NCI-H524 (cell line): Measurements from ENCODE around the gene AHCYL2.
"Not testable (repeated sequence)": the region's sequence is repeated elsewhere in the genome, so short reads cannot be mapped to it uniquely, and the experiment has no call there.

Experiments
- DNase-seq, 2 experiments: peaks; one replicate each; lab custom pipeline; 2025; lab: John Stamatoyannopoulos, UW

AHCYL2 gene

DNA sequence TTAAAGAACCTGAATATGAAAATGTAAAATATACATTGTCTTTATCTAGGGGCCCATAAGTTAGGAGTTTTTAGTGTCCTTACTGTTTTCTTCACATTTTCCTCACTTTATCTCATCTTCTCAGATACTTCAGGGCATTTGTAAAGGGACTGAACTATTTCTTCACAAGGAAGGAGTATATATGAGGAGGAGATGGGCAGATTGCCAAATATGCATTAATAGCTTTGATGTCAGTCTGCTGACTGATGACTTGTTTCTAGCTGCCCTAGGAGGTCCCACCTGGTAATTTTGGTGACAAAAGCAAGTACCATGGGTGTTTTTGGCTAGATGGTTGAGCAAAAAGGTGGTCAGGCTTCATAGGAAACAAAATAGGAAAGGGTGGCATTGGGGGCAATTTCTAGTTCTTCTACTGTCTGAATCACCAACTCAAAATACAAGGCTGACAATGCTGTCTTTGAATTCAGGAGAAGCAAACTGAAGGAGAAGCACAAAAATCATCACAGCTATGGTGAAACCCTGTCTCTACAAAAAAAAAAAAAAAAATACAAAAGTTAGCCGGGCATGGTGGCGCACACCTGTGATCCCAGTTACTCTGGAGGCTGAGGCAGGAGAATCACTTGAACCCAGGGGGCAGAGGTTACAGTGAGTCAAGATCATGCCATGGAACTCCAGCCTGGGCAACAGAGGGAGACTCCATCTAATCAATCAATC is 199.0 kb downstream of the AHCYL2 start:
- no peak for DNase-seq

DNA sequence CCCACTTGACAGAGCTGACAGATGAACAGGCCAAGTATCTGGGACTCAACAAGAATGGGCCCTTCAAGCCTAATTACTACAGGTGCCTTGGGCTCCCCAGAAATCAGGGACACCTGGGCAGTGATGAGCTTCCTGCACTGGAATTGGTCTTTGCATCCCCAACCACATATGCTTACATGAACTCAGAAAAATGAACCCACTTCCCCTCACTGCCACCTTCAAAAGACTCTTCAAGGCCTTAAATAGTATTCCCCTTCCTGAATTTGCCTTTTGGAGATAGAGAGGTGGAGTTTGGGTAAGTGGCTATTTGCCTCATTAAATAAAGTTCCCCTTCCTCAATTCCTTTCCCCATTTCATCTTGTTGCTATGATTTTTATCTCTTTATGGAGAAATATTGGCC is 201.7 kb downstream of the AHCYL2 start:
- no peak for DNase-seq

DNA sequence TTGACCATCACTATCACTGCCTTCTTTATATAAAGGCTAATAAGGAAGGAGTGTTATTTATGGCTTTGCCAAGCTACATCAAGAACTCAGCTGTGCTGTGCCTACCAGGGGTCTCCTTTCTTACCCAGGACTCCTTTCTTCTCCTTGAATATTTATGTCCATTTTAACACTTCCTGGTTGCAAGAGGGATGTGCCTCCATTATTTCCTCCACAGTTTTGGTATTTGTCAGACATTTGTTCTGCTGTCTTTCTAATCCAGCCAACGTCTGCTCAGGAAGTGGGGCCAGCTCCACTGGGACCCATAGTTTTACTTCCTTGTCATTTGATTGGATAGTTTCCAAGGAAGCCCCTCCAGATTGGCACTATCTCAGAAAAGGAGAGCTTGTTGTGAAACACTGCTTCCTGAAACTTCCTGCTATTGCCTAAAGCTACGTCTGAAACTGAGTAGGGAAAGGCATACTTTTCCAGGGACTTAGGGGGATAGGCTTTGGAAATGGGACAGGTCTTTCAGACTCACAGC is 202.8 kb downstream of the AHCYL2 start:
- DNase-seq: no peak

DNA sequence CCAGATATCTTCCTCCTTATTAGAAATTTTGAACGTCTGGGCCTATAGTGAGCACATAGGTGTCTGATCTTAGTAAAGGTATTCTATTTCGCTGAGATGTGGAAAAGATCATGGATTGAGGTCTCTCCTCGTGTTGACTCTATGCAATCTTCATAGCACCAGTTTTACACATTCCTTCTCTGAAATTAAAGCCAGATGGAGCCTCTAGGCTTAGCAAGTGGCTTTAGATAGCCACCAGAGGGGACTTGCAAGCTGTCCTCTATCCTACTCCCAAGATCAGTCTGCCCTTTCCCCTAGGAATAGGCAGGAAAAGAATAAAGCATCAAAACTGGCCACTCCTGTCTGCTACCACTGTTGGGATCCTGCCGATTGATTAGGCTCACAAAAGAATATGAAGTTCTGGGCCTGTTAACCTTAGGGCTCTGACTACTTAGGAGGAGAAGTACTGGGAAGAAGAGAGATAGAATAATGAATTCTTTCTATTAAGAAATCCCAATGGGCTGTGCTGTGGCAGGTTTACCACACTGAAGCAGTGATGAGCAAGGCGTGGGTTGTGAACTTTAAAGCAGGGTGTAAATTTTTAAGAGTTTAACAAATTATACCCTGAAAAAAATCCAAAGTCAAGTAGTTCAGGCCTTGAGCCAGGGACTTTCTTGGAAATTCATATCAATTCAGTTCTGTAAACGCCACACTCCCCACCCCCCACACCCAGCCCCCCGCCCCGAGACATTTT is 207.2 kb downstream of the AHCYL2 start:
- DNase-seq: peak; percentile 45 to 67

GRCh38 chr7:129433847-129434674 is 209.2 kb downstream of the AHCYL2 start, which contains the start of gene STRIP2:
Gene STRIP2 (plus strand): TSS chr7:129434432. CDS start chr7:129434473, 41 bp downstream.
- DNase-seq: peak; percentile 60 to 90

GRCh38 chr7:129434675-129435318 is 210.0 kb downstream of the AHCYL2 start:
- DNase-seq: peak in 1 of 2 experiments; percentile 26

DNA sequence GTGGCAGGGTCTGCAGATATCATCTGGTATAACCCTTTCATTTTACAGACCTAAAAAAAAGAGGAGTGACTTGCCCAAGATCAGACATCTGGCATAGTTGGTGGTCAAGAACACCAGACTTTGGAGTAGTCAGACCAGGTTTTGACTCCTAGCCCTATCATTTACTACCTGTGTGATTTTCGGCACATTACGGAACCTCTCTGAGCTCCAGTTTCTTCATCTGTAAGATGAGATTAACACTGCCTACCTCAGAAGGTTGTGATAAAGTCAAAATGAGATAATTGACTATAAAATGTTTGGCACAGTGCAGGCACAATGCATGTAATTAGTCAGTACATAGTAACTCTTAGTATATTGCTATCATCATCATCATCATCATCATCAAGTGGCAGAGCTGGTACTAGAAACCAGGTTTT is 210.6 kb downstream of the AHCYL2 start:
- no peak for DNase-seq

DNA sequence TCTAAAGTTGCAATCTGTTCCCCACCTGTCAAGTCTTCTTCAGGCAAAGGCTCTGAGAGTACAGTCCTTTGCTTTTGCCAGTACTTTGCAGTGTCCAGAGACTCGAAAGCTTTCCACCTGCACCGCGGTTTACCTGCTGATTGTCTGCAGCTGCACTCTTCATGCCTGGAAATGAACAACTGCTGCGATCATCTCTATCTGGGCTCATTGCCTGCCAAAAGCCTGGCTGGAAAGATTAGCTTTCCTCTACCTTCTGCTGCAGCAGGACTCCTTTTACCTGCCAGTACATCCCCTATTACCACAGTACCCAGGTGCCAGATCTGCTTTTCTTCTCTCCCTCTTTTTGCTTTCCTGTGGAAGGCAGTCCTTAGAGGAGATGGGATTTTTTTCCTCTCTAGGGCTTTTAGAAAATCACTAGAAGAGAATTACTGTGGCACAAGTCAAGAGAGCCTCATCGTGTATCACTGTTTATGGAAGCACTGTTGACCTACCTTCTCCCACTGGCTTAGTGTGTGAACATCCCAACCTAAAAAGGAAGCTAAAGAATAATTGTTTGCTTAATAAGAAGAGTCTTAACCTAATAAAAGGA is 211.6 kb downstream of the AHCYL2 start:
- DNase-seq: no peak

DNA sequence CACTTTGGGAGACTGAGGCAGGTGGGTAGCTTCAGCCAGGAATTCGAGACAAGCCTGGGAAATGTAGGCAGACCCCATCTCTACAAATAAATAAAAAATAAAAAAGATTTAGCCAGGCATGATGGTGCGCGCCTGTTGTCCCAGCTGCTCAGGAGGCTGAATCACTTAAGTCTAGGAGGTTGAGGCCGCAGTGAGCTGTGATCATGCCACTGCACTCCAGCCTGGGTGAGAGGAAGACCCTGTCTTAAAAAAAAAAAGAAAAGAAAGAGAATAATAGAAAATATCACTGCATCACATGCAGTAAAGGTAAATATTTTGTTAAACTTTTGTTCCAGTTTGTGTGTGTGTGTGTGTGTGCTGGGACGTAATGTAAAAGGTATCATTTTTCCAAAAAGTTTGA is 212.4 kb downstream of the AHCYL2 start:
- DNase-seq: no peak

- no peak for DNase-seq
These were observed 213.5 kb downstream of the AHCYL2 start for GRCh38 chr7:129438281-129438838.

DNA sequence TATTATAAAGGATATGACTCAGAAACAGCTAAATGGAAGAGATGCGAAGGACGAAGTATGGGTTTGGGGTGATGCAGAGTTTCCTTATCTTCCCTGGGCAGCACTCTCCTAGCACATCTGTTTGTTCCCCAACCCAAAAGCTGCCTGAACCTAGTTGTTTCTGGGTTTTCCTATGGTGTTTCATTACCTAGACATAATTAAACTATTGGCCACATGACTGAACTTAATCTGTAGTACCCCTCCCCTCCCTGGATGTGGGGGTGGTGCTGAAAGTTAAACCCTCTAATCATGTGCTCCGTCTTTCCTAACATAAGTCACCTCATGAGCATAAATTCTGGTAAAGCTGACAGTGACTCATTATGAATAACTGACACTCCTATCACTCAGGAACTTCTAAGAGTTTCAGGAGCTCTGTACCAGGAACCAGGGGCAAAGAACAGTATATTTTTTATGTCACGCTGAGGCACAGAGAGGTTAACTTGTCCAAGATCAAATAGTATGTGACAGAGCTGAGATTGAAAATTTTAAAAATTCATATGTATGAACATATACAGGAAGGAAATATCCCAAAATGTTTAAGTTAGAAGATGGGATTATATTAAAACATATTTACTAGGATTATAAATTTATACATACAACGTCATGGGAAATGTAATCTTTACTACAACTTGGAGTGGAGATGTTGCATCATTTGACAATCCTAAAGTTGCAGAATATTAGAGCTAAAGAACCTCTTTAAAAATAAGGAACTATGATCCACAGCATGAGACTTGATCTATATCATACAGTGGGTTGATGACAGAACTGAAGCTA is 214.2 kb downstream of the AHCYL2 start:
- DNase-seq: no peak

GRCh38 chr7:129439963-129440625 is 215.3 kb downstream of the AHCYL2 start:
- DNase-seq: no peak

DNA sequence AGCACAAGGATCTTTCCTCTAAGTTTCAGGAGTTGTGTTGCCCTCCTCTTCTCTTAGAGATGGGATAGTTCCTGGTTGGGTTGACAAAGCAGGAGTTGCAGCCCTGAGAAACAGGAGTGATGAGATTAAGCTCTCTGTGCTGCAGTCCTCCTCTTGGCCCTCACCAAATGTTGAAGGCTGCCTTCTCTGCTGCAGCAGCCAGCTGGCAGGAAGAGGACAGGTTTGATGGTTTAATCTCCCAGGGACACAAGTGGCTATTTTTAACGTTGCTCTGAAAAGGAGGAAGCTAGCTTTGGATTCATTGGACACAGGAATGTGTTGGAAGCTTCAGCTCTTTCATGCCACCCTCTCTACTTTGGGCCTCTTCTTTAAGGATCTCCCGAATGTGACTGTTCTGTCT is 218.8 kb downstream of the AHCYL2 start:
- DNase-seq: peak in 1 of 2 experiments; percentile 25

- DNase-seq: not testable (repeated sequence)
These were observed 219.9 kb downstream of the AHCYL2 start for GRCh38 chr7:129444776-129445175.

- peak in 1 of 2 experiments; percentile 30 for DNase-seq
These were observed 222.1 kb downstream of the AHCYL2 start for GRCh38 chr7:129446925-129447324.

DNA sequence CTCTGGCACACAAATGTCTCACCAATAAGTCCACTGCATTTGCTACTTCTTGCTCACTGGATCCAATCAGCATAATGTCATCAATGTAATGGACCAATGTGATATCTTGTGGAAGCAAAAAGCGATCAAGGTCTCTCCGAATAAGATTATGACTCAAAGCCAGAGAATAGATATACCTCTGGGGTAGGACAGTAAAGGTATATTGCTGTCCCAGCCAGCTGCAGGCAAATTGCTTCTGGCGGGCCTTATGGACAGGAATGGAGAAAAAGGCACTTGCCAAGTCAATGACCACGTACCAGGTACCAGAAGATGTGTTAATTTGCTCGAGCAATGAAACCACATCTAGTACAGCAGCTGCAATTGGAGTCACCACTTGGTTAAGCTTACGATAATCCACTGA is 222.6 kb downstream of the AHCYL2 start:
- DNase-seq: not testable (repeated sequence)

- DNase-seq: not testable (repeated sequence)
These were observed 223.8 kb downstream of the AHCYL2 start for GRCh38 chr7:129448608-129449007.

- no peak for DNase-seq
These were observed 225.5 kb downstream of the AHCYL2 start for GRCh38 chr7:129450295-129450694.

DNA sequence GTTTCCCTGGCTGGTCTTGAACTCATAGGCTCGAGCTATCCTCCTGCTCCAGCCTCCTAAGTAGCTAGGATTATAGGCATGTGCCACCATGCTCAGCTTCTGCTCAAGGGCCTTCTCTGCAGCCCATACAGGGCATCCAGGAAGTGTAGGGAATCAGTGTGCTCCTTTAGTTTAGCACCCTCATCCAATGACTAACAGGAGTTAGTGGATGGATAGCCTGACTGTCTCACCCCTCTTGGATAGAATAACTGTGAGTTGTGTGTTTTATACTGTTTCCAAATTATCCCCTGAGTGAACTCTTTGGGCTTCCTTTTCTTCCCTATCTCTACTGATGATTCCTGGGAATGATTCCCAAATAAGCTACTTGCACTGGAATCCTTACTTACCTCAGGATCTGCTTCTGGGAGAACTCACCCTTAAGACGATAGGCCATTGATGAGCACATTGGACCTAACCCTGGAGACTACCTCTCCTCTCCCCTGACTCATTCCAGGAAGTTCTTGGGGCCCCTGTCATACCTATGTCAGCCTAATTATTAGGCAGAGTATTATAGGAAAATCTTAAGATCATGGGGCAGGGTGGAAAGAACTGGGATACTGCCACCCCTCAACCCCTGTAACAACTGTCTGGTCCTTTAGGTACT is 227.9 kb downstream of the AHCYL2 start:
- DNase-seq: no peak
